Measurements from ENCODE around the gene ELP5.

Gene ELP5, protein sequence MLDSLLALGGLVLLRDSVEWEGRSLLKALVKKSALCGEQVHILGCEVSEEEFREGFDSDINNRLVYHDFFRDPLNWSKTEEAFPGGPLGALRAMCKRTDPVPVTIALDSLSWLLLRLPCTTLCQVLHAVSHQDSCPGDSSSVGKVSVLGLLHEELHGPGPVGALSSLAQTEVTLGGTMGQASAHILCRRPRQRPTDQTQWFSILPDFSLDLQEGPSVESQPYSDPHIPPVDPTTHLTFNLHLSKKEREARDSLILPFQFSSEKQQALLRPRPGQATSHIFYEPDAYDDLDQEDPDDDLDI

GRCh38 chr17:7252176-7253043, at the start of gene ELP5:
Gene ELP5 (plus strand): TSS chr17:7252215. CDS start chr17:7252551, 336 bp downstream.
- DNase-seq (ENCODE audit: low read depth in 1 of 2, low spot score in 1 of 2), result peak; percentile 70 to 75

DNA sequence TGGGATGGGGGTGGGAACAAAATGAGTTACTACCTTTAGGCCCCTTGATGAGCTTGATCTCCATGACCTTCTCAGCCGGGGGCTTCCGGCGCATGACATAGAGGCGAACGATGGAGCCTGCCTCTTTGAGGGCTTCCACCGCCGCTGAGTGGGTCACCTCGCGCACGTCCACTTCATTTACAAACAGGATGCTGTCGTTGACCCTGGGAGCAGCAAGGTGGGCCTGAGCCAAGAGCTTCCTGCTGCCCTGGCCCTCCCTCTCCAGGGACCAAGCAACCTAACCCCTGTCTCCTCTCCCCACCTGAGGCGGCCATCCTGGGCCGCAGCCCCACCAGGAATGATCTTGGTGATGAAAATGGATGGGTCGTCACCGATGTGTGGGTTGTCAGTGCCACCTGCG, 48.6 kb upstream of the ELP5 start:
- DNase-seq (ENCODE audit: low read depth in 1 of 2, low spot score in 1 of 2), result no peak

- no peak for DNase-seq (ENCODE audit: low read depth in 1 of 2, low spot score in 1 of 2)
Measured at GRCh38 chr17:7204336-7204735, 47.7 kb upstream of the ELP5 start.

DNA sequence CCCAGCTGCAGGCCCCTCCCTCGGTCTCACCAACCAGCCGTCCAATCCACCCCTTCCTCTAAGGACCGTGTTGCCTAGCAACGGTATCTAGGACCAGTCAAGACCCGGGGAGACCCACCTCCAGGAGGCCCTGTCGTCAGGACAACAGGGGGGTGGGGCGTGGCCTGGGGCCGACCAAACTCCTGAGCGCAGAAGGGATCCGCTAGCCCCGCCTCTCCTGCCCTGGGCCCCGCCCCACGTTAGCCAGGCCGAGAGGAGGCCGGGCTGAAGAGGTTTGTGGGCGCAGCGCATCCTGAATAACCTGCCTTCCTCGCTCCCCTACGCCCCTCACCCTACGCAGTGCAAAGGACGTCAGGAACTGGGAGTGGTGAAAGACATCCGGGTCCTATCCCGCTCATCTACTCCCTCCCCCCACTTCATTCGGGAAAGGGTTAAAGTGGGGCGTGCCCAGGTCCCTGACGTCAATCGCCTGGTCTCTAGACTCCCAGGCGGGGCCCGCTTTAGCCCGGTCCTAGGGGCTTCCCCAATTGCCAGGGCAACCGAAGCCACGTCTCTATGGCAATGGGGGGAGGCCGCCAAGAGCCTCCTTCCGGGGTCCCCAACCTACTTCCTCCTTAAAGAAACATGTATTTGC, 47.1 kb upstream of the ELP5 start:
- DNase-seq (ENCODE audit: low read depth in 1 of 2, low spot score in 1 of 2), result peak; percentile 84 to 87

GRCh38 chr17:7205561-7205960, 46.5 kb upstream of the ELP5 start:
- no peak for DNase-seq (ENCODE audit: low read depth in 1 of 2, low spot score in 1 of 2)

DNA sequence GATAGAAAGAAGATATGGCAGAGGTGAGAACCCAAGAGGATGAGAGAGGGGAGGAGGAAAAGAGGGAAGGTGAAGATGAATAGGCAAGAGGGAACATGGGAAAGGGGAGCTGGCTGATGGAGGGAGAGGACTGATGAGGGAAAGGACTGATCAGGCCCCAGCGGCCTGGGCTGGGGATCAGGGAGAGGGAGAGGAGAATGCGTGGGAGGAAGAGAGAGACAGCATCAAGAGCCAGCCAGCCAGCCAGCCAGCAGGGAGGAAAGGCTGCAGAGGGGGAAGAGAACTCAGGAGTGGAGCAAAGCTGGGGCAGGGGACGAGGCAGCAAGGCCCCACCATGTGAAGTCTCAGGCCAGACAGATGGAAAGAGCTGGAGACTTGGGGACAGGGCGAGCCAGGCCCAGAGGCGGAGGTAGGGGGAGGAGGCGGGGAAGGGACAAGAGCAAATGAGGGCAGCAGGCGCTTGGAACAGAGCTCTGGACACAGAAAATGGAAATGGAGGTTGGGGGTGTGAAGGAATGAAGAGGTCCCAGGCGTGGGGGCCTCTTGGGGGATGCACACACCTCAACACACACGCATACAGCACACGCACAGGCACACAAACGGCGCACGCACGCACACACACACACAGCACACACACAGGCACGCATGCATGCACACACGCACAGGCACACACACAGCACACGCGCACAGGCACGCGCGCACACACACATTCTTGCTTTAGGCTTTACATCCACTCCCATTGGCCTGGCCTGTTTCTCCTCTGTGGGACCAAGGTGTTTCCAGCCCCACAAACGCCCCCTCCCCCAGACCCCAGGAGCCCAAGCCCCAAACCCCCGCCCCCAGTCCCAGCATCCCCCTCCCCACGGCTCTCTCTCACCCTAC, 44.7 kb upstream of the ELP5 start:
- DNase-seq (ENCODE audit: low read depth in 1 of 2, low spot score in 1 of 2), result no peak

GRCh38 chr17:7208027-7208571, 43.9 kb upstream of the ELP5 start:
- DNase-seq (ENCODE audit: low read depth in 1 of 2, low spot score in 1 of 2), result no peak

GRCh38 chr17:7208754-7209460, 43.1 kb upstream of the ELP5 start:
- no peak for DNase-seq (ENCODE audit: low read depth in 1 of 2, low spot score in 1 of 2)

DNA sequence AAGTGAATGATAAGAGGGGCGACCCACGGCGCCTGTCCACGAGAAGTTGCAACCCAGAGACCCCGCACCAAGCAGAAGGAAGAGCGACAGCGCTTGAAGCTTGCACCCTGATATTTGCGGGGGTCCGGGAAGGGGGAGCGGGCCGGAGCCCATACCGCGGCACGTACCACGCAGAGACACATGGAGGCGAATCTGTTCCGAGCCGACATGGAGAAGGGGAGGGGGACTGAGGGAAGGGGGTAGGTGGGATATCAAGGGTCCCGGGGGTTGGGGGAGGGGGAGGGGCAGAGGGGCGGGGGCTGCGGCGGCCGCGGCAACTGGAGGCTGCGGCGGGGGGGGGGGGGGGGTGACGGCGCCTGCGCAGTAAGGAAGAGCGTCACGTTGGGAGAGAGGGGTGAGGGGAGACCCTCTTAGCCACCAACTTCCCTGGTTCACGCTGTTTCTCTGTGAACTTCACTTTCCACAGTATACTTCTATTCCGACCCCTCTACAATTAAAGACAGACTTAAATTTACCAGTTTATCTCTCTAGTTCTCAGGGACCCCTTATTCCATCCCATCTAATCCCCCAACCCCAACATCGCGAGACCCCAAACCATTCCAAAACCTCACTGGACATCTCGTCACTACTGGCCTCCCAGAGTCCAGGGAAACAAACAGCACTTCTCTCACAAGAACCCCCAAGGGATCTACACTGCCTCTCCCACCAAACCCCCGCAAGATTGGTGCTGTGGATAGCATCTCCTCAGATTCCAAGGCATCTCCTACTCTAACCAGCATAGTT, 40.3 kb upstream of the ELP5 start:
- DNase-seq (ENCODE audit: low read depth in 1 of 2, low spot score in 1 of 2), result no peak

DNA sequence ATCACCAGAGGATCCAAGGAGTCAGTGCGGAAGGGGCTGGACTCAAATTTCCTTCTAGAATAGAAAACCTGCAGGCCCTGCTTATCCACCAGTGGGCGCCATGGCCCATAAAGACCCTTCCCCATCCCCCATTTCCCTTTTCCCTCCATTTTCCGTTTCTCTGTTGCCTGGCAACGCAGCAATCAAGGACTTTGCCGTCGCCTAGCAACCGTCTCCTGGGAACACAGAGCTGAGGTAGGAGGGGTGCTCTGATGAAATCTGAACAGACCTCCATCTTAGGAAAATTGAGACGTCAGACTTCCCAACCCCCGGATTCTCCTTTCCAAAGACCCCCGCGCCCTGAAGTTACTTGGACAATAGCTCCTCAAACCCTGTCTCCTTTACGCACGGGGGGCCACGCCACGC, 38.1 kb upstream of the ELP5 start:
- peak in 1 of 2 donors; percentile 57 for DNase-seq (ENCODE audit: low read depth in 1 of 2, low spot score in 1 of 2)

DNA sequence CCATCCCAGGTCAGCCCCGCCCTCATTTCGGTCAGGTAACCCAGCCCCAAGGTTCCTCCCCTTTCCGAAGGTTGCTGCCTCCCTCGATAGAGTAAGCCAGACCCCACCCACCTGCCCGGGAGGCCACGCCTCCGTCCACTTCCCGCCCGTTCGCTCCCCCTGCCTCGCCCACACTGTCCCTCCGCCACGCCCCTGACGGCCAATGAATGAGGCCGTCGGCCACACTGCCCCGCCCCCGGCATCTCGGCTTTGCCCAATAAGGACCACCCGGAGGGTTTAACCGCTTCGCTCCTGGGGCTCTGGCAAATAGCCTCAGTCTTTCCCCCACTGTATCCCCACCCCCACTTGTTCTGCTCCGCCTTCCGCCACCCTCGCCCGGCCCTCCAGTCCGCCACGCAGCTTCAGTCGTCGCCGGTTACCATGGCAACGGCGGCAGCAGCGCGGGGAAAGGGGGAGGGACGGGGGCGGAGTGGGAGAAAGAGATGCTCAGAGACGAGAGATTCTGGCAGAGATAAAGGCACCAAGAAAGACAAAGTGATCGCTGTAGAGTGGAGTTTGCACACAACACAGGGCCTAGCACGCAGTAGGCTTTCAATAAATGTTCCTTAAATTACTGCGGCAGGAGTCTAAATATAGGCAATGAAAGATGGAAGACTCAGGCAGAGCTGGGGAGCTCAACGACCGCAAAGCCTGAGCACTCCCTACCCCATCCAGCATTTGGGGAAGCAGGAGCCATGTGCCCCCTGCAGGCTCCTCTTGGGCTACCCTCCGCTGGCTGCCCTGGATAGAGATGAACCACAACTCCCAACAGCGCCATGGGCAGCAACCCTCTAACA, 37.5 kb upstream of the ELP5 start:
- peak; percentile 97 to 98 for DNase-seq (ENCODE audit: low read depth in 1 of 2, low spot score in 1 of 2)

GRCh38 chr17:7215136-7215638, 36.8 kb upstream of the ELP5 start:
- DNase-seq (ENCODE audit: low read depth in 1 of 2, low spot score in 1 of 2), result no peak

- DNase-seq (ENCODE audit: low read depth in 1 of 2, low spot score in 1 of 2), result no peak
Measured at GRCh38 chr17:7215652-7216180, 36.3 kb upstream of the ELP5 start.

DNA sequence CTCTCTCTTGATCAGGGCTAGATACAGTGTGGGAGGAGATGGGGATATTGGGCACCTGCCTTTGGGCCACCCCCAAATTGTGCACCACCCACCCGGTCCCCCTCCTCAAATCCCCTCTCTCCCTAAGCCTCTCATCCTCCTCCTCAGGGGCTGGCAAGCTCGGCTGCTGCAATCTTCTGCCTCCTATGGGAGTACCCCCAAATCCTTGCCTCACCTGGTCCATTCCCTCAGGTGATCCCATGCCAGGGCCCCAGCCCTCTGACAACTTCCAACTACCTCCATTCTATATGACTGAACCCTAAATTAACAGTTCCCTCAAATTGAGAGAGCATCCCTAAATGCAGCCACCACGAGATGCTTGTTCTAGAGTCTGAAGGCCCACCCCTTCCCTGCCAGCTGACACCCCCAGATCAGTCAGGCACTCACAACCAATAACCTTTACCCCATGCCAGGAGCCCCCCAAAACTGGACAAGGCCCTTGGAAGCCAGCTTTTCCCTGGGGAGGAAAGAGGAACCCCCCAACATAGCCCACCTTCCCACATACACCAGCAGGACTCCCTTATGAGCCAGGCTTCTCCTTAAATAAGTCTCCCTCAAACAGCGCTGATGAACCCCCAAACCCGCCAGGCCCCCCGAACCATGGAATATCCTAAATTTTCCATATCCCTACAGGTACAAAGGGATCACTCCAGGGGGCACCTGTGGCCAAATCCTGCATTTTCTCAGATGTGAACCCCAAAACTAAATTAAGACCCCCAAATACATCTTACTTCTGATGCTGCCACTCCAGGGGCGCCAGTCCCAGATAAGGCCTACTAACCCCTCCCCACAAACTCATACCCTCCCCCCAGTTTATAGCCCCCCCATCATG, 35.5 kb upstream of the ELP5 start:
- DNase-seq (ENCODE audit: low read depth in 1 of 2, low spot score in 1 of 2), result no peak

GRCh38 chr17:7217113-7217987, 34.7 kb upstream of the ELP5 start:
- DNase-seq (ENCODE audit: low read depth in 1 of 2, low spot score in 1 of 2), result no peak

DNA sequence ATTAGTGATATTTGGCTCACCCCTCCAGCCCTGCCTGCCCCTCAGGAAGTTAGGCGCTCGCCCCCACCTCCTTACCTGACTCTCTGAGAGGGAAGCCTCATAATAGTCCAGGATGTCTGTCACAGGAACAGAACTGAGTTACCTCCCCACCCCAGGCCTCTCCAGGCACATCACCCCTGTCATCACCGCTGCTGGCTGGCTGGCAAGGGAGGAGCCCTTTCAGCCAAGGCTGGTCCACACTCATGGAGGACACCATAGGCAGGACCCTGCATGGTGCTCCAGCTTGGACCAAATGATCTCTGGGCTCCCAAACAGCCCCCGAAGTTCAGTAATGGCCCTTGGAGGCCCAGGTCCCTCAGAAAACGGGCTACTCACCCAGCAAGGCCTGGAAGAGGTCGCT, 33.8 kb upstream of the ELP5 start:
- no peak for DNase-seq (ENCODE audit: low read depth in 1 of 2, low spot score in 1 of 2)
